ENCODE measurements around the gene ROBO2. TPM values are rescaled to one million over a fixed set of nuclear protein-coding genes. Genes with fewer than 3 reads are reported as not detected.

Gene ROBO2
- total and polyA plus RNA-seq, 3 donors from 2014 or later: 16.1 to 23.3 (median 17.7) TPM

GRCh38 chr3:77479021-77479420 lies 439.1 kb downstream of the ROBO2 start:
- no peak for DNase-seq
- Histone ChIP-seq H3K4me1 (no peaks in the 10 kb centered on the region), H3K36me3 (ENCODE audit: low read depth, missing control alignments) (no peaks in the 10 kb centered on the region), H3K9me3 (no peaks in the 10 kb centered on the region), H3K27me3 (no peaks in the 10 kb centered on the region), H3K4me3 (no peak overlapping the region), H3K27ac (no peak overlapping the region)
- intact Hi-C loops (cut with DNase I; ENCODE audit: low total_unique reads): no loop called here
- no peak for TF ChIP-seq POLR2A (IDR thresholded peaks at IDR 0.05)
- TF ChIP-seq, protein P1, sequence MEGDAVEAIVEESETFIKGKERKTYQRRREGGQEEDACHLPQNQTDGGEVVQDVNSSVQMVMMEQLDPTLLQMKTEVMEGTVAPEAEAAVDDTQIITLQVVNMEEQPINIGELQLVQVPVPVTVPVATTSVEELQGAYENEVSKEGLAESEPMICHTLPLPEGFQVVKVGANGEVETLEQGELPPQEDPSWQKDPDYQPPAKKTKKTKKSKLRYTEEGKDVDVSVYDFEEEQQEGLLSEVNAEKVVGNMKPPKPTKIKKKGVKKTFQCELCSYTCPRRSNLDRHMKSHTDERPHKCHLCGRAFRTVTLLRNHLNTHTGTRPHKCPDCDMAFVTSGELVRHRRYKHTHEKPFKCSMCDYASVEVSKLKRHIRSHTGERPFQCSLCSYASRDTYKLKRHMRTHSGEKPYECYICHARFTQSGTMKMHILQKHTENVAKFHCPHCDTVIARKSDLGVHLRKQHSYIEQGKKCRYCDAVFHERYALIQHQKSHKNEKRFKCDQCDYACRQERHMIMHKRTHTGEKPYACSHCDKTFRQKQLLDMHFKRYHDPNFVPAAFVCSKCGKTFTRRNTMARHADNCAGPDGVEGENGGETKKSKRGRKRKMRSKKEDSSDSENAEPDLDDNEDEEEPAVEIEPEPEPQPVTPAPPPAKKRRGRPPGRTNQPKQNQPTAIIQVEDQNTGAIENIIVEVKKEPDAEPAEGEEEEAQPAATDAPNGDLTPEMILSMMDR (IDR thresholded peaks at IDR 0.05): no peak

DNA sequence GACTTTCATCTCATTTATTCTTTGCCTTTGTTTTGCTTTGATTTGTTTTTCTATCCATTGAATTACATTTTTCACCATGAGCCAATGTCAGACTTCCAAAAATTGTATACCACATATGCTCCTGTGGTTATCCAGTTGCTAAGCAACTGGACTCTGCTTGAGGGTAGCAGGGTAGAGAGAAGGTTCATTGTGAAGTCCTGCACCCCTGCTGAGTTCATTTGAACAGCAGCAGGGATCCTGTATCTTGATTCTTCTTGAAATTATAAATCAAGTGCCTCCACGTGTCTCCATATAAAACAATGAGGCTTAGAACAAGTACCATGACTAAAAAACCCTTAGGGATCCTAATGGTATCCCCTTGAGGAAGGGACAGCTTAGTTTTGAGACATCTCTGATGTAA lies 449.3 kb downstream of the ROBO2 start:
- Histone ChIP-seq H3K9me3 (no peaks in the 10 kb centered on the region), H3K36me3 (ENCODE audit: low read depth, missing control alignments) (no peaks in the 10 kb centered on the region), H3K4me1 (no peaks in the 10 kb centered on the region), H3K27ac (no peak overlapping the region), H3K27me3 (no peaks in the 10 kb centered on the region), H3K4me3 (no peak overlapping the region)
- DNase-seq: no peak
- TF ChIP-seq POLR2A (IDR thresholded peaks at IDR 0.05): no peak
- TF ChIP-seq, protein P1 (IDR thresholded peaks at IDR 0.05): no peak
- WGBS, 2 donors: 52 to 79% methylated on average over 1 of the region's 1 CpG
- intact Hi-C loops (cut with DNase I; ENCODE audit: low total_unique reads): no loop called here

GRCh38 chr3:77491961-77492360 lies 452.1 kb downstream of the ROBO2 start:
- no peaks in the 10 kb centered on the region for H3K27me3 ChIP-seq
- WGBS, 2 donors: 83 to 97% methylated on average over 1 of the region's 1 CpG
- intact Hi-C loops (cut with DNase I; ENCODE audit: low total_unique reads): no loop called here

GRCh38 chr3:77500721-77501120 lies 460.8 kb downstream of the ROBO2 start:
- WGBS, 2 donors: 74 to 76% methylated on average over 2 of the region's 2 CpGs
- no peaks in the 10 kb centered on the region for H3K36me3 ChIP-seq (ENCODE audit: low read depth, missing control alignments)
- TF ChIP-seq, protein P1 (IDR thresholded peaks at IDR 0.05): no peak
- no peak for TF ChIP-seq POLR2A (IDR thresholded peaks at IDR 0.05)
- H3K27ac ChIP-seq: no peak overlapping the region
- H3K4me3 ChIP-seq: no peak overlapping the region
- DNase-seq: no peak
- intact Hi-C loops (cut with DNase I; ENCODE audit: low total_unique reads): no loop called here
- no peaks in the 10 kb centered on the region for H3K4me1 ChIP-seq
- no peaks in the 10 kb centered on the region for H3K9me3 ChIP-seq
- H3K27me3 ChIP-seq: no peaks in the 10 kb centered on the region

More at GRCh38 chr3:77491961-77492360, 452.1 kb downstream of the ROBO2 start:
- DNase-seq: no peak
- Histone ChIP-seq H3K4me3 (no peak overlapping the region), H3K9me3 (no peaks in the 10 kb centered on the region), H3K27ac (no peak overlapping the region), H3K4me1 (no peaks in the 10 kb centered on the region), H3K36me3 (ENCODE audit: low read depth, missing control alignments) (no peaks in the 10 kb centered on the region)
- TF ChIP-seq POLR2A (IDR thresholded peaks at IDR 0.05): no peak
- TF ChIP-seq, protein P1 (IDR thresholded peaks at IDR 0.05): no peak

GRCh38 chr3:77506384-77506783 lies 466.5 kb downstream of the ROBO2 start:
- WGBS, 2 donors: 88 to 90% methylated on average over 5 of the region's 5 CpGs
- no peaks in the 10 kb centered on the region for H3K36me3 ChIP-seq (ENCODE audit: low read depth, missing control alignments)
- no peak overlapping the region for H3K4me3 ChIP-seq
- intact Hi-C loops (cut with DNase I; ENCODE audit: low total_unique reads): no loop called here
- DNase-seq: no peak
- no peaks in the 10 kb centered on the region for H3K27me3 ChIP-seq
- H3K27ac ChIP-seq: no peak overlapping the region
- TF ChIP-seq, protein P1 (IDR thresholded peaks at IDR 0.05): no peak
- no peak for TF ChIP-seq POLR2A (IDR thresholded peaks at IDR 0.05)
- no peaks in the 10 kb centered on the region for H3K9me3 ChIP-seq
- H3K4me1 ChIP-seq: no peaks in the 10 kb centered on the region
